Measurements from ENCODE around the gene ZDHHC24.

GRCh38 chr11:66562275-66562674, 16.4 kb upstream of the ZDHHC24 start:
- no peak for TF ChIP-seq CTCF (IDR thresholded peaks at IDR 0.05)
- no peak for TF ChIP-seq POLR2AphosphoS5 (IDR thresholded peaks at IDR 0.05; ENCODE audit: low read depth, low read length)

Measured in Panc1 (cell line).